GM18505 (cell line): Measurements from ENCODE around the gene ZMAT5.

ENCODE experiments used
- ATAC-seq: cut with Tn5 transposase; IDR thresholded peaks from one replicate; pipeline ENCODE4 v1.9.1; 2021; ENCODE audit not compliant: unreplicated experiment
- POLR2A ChIP-seq: IDR thresholded peaks from 4 replicates; pipeline ENCODE4 v1.6.1; 2011; ENCODE audit warnings: borderline replicate concordance; ENCODE audit not compliant: insufficient read depth, insufficient read length; ENCODE audit errors: extremely low read depth

ZMAT5 gene

DNA sequence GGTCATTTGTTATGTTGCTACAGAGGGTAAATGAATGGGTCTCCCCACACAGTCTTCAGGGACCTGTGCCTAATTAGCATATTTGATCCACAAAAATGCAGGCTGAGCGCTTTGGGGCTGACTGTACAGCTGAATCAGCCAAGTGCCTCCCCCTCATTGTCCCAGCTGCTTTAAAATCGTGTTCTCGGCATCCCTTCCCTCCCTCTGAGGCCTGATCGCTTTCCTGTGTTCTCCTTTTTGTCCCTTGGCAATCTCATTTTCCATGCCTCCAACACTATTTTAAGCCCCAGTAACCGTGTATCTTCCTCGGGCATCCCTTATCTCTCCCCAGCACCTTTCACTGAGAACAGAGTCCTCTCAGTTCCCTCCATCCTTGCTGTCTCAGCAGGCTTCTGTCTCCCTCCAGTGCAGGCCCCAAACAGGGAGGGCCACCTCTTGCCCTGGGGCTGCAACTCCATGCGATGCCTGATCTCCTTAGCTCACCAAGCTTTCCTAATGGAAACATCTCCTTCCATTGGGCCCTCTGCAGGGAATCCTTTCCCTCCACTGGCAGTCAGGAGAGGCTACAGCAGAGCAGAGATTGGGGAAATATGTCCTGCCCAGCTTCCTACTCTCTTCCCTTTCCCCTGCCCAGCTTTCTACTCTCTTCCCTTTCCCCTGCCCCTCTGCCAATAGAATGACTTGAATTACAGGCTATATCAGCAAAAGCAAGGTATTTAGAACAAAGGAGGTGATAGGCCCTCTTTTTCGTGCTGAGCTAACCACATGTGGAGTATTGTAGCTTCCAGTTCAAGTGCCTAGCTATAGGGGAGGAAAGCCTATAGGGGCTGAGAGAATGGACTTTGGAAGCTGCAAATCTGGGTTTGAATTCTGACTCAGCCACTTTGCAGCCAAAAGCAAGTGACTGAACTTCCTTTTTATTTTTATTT, 14.2 kb upstream of the ZMAT5 start:
- no peak for TF ChIP-seq POLR2A

DNA sequence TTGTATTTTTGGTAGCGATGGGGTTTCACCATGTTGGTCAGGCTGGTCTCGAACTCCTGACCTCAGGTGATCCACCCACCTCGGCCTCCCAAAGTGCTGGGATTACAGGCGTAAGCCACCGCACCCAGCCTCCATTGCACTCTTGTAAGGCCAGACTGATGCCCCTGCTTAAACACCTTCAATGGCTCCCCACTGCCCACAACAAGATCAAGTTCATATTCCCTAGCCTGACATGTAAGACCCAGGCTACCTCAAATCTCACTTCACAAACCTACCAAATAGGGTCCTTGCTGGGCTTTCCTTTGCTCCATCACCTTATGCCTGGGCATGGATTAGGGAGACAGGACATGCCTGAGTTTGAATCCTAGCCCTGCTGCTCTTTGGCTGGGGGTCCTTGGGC, 13.4 kb upstream of the ZMAT5 start:
- ATAC-seq, result no peak
- TF ChIP-seq POLR2A, result no peak

More for the DNA sequence above, 14.2 kb upstream of the ZMAT5 start:
- no peak for ATAC-seq

DNA sequence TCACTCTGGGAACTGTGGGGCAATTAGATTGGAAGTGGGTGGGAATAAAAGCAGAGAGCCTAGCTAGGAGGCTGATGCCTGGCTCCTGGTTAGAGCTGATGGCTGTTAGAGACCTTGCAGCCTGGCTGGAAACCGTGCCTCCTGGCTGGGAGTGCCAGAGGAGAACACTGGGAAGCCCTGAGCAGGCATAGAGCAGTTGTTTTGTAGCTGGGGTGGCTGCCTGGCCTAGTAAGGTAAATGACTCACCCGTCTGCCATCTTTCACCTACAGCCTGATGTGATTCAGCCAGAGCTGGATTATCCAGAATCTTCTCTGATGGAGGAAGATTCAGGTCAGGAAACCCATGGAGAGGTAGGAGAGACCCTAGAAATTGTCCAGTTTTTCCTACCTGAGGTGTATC, 6.4 kb upstream of the ZMAT5 start:
- no peak for TF ChIP-seq POLR2A
- ATAC-seq, result no peak

DNA sequence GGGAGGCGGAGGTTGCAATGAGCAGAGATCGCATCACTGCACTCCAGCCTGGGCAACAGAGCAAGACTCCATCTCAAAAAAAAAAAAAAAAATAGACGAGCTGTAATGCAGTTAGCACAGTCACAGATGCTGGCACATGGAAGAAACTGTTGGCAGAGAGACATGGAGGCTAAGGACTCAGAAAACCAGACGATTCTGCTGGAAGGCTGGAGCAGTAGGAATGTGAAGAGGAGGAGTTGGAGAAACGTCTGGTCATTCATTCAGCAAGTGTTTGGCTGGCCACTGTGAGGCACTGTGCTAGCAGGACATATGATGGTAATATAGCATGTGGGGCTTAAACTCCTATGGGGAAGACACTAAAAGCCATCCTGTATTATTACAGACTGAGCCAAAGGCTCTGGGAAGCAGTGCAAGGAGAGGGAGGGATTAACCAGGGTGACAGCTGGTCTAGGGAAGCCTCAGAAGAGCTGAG, 5.4 kb upstream of the ZMAT5 start:
- no peak for ATAC-seq
- no peak for TF ChIP-seq POLR2A

DNA sequence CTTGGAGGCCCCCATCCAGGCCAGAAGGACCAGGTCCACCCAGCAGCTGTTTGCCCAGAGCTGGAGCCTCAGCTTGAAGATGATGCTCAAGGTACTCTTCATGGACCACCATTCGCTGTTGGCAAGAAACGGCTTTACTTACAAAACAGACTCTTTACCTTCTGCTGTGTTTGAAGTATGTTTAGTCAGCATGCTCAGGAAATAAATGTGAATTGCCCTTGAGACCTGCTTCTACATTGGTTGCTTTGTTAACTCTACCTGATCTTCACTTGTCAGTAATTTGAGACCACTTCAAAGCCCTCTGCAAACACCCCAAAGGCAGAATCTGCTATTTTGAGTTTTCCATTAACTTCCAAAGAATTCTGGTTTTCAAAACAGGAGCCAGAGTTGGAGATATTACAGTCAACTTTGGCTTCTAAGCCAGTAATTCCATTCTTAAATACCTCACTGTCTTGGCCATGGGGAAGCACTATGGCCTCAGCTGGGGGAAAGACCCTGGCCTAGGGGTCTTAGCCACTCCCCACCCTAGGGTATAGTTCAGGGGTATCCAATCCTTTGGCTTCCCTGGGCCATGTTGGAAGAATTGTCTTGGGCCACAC, 3.0 kb upstream of the ZMAT5 start:
- TF ChIP-seq POLR2A, result no peak
- no peak for ATAC-seq

DNA sequence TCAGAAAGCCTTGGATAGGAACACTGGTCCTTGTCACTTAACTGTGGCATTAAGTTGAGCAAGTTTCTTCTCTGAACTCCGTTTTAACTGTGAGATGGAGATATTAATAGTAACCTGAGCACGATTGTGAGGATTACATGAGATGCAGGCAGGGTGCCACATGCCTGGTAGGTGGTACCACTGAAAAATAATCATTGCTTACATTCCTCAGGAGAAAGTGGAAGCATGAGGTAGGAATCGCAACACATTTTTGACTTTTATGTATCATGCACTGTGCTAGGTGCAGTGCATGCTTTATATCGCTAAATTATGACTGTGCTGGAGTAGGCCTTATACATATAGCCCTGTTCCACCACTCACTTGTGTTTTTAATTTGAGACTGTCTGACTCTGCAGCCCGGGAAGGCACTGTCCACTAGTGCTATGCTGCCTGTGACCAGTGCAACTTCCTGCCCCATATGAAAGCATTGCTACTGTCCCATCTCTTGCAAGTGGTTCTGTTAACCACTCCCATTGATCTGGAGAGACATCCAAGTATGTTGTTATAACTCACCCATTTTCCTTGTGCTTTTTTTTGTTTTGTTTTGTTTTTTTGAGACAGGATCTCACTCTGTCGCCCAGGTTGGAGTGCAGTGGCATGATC, 1.4 kb upstream of the ZMAT5 start:
- TF ChIP-seq POLR2A, result no peak
- no peak for ATAC-seq

DNA sequence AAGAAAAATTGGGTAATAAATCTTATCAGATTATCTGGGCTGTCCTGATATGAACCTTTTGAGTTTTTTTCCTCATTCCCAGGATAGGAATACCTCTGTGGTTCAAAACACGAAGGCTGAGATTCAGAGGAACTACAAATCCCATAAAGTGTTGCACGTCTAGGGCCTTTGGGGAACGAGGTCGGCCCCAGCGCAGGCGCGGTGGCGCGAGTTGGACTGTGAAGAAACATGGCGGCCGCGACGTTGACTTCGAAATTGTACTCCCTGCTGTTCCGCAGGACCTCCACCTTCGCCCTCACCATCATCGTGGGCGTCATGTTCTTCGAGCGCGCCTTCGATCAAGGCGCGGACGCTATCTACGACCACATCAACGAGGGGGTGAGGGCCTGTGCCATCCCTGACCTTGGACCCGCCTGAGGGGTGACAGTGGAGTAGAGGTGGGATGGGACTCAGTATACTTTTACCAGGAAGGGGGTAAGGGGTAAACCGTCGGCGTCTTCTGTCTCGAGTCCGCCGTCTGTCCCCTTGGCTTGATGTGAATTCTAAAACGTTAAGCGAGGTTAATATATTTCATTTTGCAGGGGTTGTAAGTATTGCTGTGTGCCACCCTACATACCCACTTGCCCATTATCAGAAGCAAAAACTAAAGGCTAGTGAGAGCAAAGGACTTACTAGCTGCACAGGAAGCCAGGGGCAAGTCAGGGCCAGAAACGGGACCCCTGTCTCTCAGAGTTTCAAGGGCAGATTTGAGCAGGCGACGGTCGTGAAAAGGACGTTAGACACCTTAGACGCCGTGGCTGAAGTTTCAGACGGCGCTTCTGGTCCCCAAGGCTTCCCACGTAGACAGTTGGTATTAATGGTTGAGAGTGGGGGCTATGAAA, 604 bp upstream of the ZMAT5 start, which contains the start of gene UQCR10:
TSS of gene UQCR10 (plus strand) at position 199 of the 881 bp plus-strand sequence. CDS start at position 229, 30 bp downstream.
- TF ChIP-seq POLR2A, result peak; percentile 89
- peak; percentile 57 for ATAC-seq

DNA sequence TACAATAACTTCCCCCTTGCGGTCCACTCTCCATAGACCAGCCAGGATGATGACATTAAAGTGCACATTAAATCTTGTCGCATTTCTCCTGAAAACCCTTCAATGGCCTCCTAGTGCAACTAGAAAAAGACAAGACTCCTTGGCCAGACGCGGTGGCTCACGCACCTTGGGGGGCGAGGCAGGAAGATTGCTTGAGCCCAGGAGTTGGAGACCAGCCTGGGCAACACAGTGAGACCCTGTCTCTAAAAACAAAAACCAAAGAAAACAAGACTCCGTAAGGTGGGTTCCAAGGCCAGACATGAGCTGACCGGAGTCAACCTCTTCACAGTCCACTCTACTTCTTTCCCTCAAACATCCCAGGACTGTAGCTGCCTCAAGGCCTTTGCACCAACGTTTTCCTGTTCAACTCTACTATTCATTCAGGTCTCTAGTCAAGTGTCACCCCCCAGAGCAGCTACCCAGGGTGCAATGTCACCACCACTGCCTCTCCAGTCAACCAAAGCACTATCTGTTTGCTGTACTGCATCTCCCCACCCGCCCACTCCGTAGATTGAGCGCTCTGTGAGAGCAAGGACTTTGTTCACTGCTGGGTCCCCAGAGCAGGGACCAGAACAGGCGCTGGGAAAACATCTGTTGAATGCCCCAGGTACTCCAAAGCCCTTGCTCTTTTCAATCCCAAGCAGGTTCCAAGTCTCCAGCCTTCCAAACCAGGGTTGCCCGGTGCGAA, 739 bp downstream of the ZMAT5 start:
- peak; percentile 19 for ATAC-seq
- TF ChIP-seq POLR2A, result no peak

DNA sequence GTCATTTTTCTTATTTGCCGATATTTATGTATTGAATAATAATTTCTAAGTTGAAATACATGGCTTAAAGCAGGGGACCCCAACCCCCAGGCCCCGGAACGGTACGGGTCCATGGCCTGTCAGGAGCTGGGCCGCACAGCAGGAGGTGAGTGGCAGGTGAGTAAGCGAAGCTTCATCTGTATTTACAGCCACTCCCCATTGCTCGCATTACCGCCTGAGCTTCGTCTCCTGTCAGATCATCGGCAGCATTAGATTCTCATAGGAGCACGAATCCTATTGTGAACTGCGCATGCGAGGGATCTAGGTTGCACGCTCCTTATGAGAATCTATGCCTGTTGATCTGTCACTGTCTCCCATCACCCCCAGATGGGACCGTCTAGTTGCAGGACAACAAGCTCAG, 4.5 kb downstream of the ZMAT5 start:
- no peak for TF ChIP-seq POLR2A
- ATAC-seq, result no peak

DNA sequence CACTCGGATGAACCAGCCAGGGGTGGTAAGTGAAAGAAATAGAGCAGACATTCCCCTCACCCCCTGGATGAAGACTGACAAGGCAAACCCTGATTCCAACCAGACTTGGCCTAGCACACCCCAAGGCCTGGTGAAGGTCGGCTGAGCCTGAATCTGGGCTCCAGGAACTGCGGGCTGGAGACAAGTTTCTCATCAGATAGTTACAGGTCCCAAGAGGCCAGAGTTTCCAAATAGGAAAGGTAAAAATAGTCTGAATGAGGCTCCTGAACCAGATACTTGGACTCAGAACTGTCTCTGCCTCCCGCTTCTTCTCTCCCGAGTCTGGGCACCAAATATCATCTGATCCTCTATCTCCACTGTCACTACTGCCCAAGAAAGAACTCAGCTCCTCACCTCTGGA, 7.8 kb downstream of the ZMAT5 start:
- TF ChIP-seq POLR2A, result no peak
- ATAC-seq, result no peak

DNA sequence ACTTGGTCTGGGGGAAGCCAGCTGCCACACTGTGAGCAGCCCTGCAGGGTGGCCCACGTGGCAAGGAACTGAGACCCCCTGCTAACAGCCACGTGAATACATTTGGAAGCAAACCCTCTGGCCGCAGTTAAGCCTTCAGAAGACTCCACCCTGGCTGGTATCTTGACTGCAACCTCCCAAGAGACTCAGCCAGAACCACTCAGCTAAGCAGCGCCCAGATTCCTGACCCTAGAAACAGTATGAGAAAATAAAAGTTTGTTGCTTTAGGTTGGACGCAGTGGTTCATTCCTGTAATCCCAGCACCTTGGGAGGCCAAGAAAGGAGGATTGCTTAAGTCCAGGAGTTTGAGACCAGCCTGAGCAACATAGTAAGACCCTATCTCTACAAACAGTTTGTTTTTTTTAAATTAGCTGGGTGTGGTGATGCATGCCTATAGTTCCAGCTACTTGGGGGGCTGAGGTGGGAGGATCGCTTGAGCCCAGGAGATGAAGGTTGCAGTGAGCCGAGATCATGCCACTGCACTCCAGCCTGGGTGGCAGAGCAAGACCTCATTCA, 8.7 kb downstream of the ZMAT5 start:
- TF ChIP-seq POLR2A, result no peak
- ATAC-seq, result no peak

DNA sequence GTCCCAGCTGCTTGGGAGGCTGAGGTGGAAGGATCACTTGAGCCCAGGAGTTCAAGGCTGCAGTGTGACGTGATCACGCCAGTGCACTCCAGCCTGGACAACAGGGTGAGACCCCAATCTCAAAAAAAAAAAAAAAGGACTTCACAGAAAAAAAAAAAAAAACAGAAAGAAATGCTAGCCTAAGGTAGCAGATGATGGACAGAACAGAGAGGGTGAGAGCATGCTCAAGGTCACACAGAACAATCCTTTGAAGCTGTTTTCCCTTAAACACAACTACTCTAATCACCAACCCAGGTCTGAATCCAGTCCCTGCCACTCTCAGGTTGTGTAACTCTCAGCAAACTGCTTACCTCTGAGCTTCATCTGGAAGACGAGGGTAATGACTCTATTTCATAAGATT, 9.7 kb downstream of the ZMAT5 start:
- no peak for ATAC-seq
- TF ChIP-seq POLR2A, result no peak
